WTC11 (cell line): ENCODE measurements around the gene GJB3. TPM values are rescaled to one million over a fixed set of nuclear protein-coding genes. Genes with fewer than 3 reads are reported as not detected.

Experiments used
- ATAC-seq: fragments of 200-7000 bp; cut with Tn5 transposase; 2 replicates; pipeline ENCODE4 v1.10.0; 2021; ENCODE audit warnings: mild to moderate bottlenecking, moderate library complexity
- CTCF ChIA-PET: fragments of 300-600 bp; sonication (Branson Sonifier 250); formaldehyde crosslinking; loops from one replicate; lab custom pipeline; 2021; ENCODE audit warnings: antibody characterized with exemption; lab: Charles Lee
- POLR2A ChIA-PET: fragments of 350-600 bp; sonication (Branson Sonifier 250); formaldehyde crosslinking; loops from one replicate; lab custom pipeline; 2021; ENCODE audit warnings: antibody characterized with exemption; lab: Charles Lee
- DNase-seq: peaks from one replicate; pipeline ENCODE4 v3.0.0; 2021; ENCODE audit warnings: low spot score
- H3K27ac Mint-ChIP-seq: 2 replicates; pipeline ENCODE4 v1.8.0; 2021; ENCODE audit warnings: mixed read lengths
- H3K27me3 Mint-ChIP-seq: 2 replicates; pipeline ENCODE4 v1.8.0; 2021; ENCODE audit warnings: low read depth, mild to moderate bottlenecking, moderate library complexity, mixed read lengths
- H3K36me3 Mint-ChIP-seq: 2 replicates; pipeline ENCODE4 v1.8.0; 2021; ENCODE audit warnings: mixed read lengths
- H3K4me1 Mint-ChIP-seq: 2 replicates; pipeline ENCODE4 v1.8.0; 2022; ENCODE audit warnings: mixed read lengths
- H3K4me3 Mint-ChIP-seq: 2 replicates; pipeline ENCODE4 v1.8.0; 2021; ENCODE audit warnings: mild to moderate bottlenecking, moderate library complexity, mixed read lengths
- H3K9me3 Mint-ChIP-seq: 2 replicates; pipeline ENCODE4 v1.8.0; 2021; ENCODE audit warnings: mixed read lengths
- CDX4 ChIP-seq: fragments of 250-450 bp; sonication (Bioruptor Pico); IDR thresholded peaks from 2 replicates; pipeline ENCODE4 v1.9.0; 2021; ENCODE audit warnings: moderate library complexity, mild to moderate bottlenecking, inconsistent platforms, borderline replicate concordance
- ETV6 ChIP-seq: sonication (generic); formaldehyde crosslinking; IDR thresholded peaks from 2 replicates; pipeline ENCODE4 v1.8.1; 2022; ENCODE audit warnings: mild to moderate bottlenecking, missing genetic modification reagents
- FOXK1 ChIP-seq: sonication (generic); formaldehyde crosslinking; IDR thresholded peaks from 2 replicates; pipeline ENCODE4 v1.8.0; 2022; ENCODE audit warnings: mild to moderate bottlenecking, moderate library complexity, missing genetic modification reagents
- GTF2I ChIP-seq: fragments of 250-450 bp; sonication (Bioruptor Pico); conservative IDR thresholded peaks from 2 replicates; pipeline ENCODE4 v1.4.0; 2021; ENCODE audit warnings: mild to moderate bottlenecking
- HMGXB4 ChIP-seq: sonication (generic); formaldehyde crosslinking; IDR thresholded peaks from 2 replicates; pipeline ENCODE4 v1.8.1; 2023; ENCODE audit warnings: mild to moderate bottlenecking, moderate library complexity, missing genetic modification reagents
- IRF2 ChIP-seq: sonication (generic); formaldehyde crosslinking; IDR thresholded peaks from 2 replicates; pipeline ENCODE4 v1.8.0; 2022; ENCODE audit warnings: low read depth, missing genetic modification reagents, borderline replicate concordance
- MYBL2 ChIP-seq: sonication (generic); formaldehyde crosslinking; IDR thresholded peaks from 2 replicates; pipeline ENCODE4 v1.8.1; 2023; ENCODE audit warnings: mild to moderate bottlenecking, moderate library complexity, missing genetic modification reagents
- OVOL2 ChIP-seq: fragments of 250-450 bp; sonication (Bioruptor Pico); IDR thresholded peaks from 2 replicates; pipeline ENCODE4 v1.9.0; 2021; ENCODE audit warnings: mild to moderate bottlenecking, borderline replicate concordance
- TCF7 ChIP-seq: sonication (generic); formaldehyde crosslinking; IDR thresholded peaks from 2 replicates; pipeline ENCODE4 v1.8.0; 2022; ENCODE audit warnings: mild to moderate bottlenecking, low read depth, missing genetic modification reagents, moderate library complexity
- TEAD1 ChIP-seq: sonication (generic); formaldehyde crosslinking; IDR thresholded peaks from 2 replicates; pipeline ENCODE4 v1.8.0; 2022; ENCODE audit warnings: mild to moderate bottlenecking, missing genetic modification reagents
- TEAD4 ChIP-seq: sonication (generic); formaldehyde crosslinking; IDR thresholded peaks from 2 replicates; pipeline ENCODE4 v1.8.0; 2022; ENCODE audit warnings: mild to moderate bottlenecking, missing genetic modification reagents
- ZNF532 ChIP-seq: fragments of 250-450 bp; sonication (Bioruptor Pico); IDR thresholded peaks from 2 replicates; pipeline ENCODE4 v1.9.0; 2021; ENCODE audit warnings: mild to moderate bottlenecking, borderline replicate concordance
- ZSCAN18 ChIP-seq: fragments of 250-450 bp; sonication (Bioruptor Pico); IDR thresholded peaks from 2 replicates; pipeline ENCODE4 v2.1.2; 2022; ENCODE audit warnings: mild to moderate bottlenecking, moderate library complexity
- total RNA-seq: library from RNA; stranded (reverse); gene quantifications from 3 replicates; pipeline ENCODE4 v1.2.3, GENCODE V29; 2021
- TF ChIP-seq, protein P1 (sequence below): fragments of 250-450 bp; sonication (Bioruptor Pico); IDR thresholded peaks from 2 replicates; pipeline ENCODE4 v1.9.0; 2021; ENCODE audit warnings: mild to moderate bottlenecking

Gene GJB3
- total RNA-seq, 1 experiment from 2014 or later = 0.46 TPM

DNA sequence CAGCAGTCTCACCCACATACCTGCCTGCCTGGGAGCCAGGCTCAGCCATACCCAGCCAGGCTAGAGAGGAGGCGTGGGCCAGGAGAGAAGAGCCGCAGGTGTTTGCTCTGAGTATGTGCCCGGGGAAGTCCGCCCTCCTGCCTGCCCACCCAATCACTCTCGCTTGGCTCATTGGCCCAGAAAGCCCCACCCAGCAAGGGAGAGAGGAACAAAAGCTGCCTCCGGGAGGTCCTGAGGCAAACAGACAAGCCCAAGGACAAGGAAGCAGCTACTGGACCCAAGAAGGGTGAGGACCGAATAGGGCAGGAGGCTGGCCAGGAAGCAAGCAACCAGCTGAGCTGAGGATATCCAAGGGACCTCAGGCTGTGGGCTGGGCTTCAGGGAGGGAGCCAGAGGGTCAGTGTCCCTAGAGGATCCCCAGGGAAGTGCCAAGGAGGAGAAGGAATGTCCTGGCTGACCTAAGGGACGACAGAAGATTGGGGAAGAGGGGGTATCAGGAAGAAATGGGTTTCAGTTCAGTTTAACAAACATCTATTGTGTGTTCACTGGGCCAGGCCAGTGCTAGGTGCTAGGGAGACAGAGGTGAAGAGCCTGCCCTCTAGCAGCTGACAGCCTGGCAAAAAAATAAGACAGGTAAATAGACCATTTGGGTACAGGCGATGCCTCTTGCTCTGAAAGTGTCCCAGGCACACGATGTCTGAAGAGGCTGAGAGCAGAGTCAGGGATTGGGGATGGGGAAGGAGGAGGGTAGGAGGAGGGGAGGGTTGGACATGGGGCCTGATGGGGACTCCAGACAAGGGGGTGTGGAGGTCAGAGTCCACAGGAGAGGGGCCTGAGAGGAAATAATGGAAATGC is 21.3 kb upstream of the GJB3 start, which contains the start of gene GJB4 (continued):
- TF ChIP-seq HMGXB4 (CRISPR knock-in tag) (no peak), TEAD4 (CRISPR knock-in tag) (no peak), OVOL2 (CRISPR knock-in tag) (no peak), GTF2I (CRISPR knock-in tag) (no peak)

DNA sequence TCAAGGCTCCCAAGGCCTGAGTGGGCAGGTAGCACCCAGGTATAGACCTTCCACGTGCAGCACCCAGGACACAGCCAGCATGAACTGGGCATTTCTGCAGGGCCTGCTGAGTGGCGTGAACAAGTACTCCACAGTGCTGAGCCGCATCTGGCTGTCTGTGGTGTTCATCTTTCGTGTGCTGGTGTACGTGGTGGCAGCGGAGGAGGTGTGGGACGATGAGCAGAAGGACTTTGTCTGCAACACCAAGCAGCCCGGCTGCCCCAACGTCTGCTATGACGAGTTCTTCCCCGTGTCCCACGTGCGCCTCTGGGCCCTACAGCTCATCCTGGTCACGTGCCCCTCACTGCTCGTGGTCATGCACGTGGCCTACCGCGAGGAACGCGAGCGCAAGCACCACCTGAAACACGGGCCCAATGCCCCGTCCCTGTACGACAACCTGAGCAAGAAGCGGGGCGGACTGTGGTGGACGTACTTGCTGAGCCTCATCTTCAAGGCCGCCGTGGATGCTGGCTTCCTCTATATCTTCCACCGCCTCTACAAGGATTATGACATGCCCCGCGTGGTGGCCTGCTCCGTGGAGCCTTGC is 19.7 kb upstream of the GJB3 start:
- H3K4me3 Mint-ChIP-seq = no peak overlapping the region
- peaks cover 19% of the 10 kb centered on the region for H3K4me1 Mint-ChIP-seq
- no peak for DNase-seq
- no peak for ATAC-seq
- POLR2A ChIA-PET = no interaction called here
- peaks cover 3% of the 10 kb centered on the region; the same call in 1 of the 2 replicates for H3K27me3 Mint-ChIP-seq
- no peak overlapping the region for H3K27ac Mint-ChIP-seq
- no peaks in the 10 kb centered on the region; the same call in 1 of the 2 replicates for H3K36me3 Mint-ChIP-seq
- TF ChIP-seq IRF2 = no peak
- no peak for TF ChIP-seq ZSCAN18 (CRISPR knock-in tag)
- TF ChIP-seq, protein P1, sequence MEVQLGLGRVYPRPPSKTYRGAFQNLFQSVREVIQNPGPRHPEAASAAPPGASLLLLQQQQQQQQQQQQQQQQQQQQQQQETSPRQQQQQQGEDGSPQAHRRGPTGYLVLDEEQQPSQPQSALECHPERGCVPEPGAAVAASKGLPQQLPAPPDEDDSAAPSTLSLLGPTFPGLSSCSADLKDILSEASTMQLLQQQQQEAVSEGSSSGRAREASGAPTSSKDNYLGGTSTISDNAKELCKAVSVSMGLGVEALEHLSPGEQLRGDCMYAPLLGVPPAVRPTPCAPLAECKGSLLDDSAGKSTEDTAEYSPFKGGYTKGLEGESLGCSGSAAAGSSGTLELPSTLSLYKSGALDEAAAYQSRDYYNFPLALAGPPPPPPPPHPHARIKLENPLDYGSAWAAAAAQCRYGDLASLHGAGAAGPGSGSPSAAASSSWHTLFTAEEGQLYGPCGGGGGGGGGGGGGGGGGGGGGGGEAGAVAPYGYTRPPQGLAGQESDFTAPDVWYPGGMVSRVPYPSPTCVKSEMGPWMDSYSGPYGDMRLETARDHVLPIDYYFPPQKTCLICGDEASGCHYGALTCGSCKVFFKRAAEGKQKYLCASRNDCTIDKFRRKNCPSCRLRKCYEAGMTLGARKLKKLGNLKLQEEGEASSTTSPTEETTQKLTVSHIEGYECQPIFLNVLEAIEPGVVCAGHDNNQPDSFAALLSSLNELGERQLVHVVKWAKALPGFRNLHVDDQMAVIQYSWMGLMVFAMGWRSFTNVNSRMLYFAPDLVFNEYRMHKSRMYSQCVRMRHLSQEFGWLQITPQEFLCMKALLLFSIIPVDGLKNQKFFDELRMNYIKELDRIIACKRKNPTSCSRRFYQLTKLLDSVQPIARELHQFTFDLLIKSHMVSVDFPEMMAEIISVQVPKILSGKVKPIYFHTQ (CRISPR knock-in tag) = no peak
- TF ChIP-seq TCF7 = no peak
- no peak for TF ChIP-seq FOXK1 (CRISPR knock-in tag)
- TF ChIP-seq TEAD4 (CRISPR knock-in tag) = no peak
- TF ChIP-seq CDX4 (CRISPR knock-in tag) = no peak
- TF ChIP-seq ZNF532 (CRISPR knock-in tag) = no peak
- no peak for TF ChIP-seq MYBL2 (CRISPR knock-in tag)
- TF ChIP-seq TEAD1 (CRISPR knock-in tag) = no peak
- TF ChIP-seq ETV6 (CRISPR knock-in tag) = no peak
- CTCF ChIA-PET = interaction anchor here (1.4 kb wide), 1 partner anchor 18 kb away, joined by 6 read pairs; no protein-coding TSS in a partner anchor
- H3K9me3 Mint-ChIP-seq = peaks cover 9% of the 10 kb centered on the region; the same call in 1 of the 2 replicates
